SK-N-SH (cell line): ENCODE results near the gene PTPRG. TPM values are rescaled to one million over a fixed set of nuclear protein-coding genes. Genes with fewer than 3 reads are reported as not detected.

Source experiments
- CTCF ChIA-PET: fragments of 300-600, 350-600 bp; formaldehyde crosslinking; extraction: SDS; loops from one replicate; lab custom pipeline; 2021; lab: Yijun Ruan, JAX
- POLR2A ChIA-PET: fragments of 350-600 bp; sonication (Branson Sonifier 250); formaldehyde crosslinking; extraction: SDS; loops from one replicate; lab custom pipeline; 2020; ENCODE audit warnings: antibody characterized with exemption, inconsistent platforms; lab: Yijun Ruan, JAX
- DNase-seq: peaks from one replicate; pipeline ENCODE4 v3.0.0; 2012
- H2AFZ ChIP-seq: fragments of 200-600 bp; sonication (generic); 2 replicates; pipeline ENCODE4 v1.8.1; 2016; ENCODE audit warnings: antibody characterized with exemption, mild to moderate bottlenecking, low read depth
- H3F3A ChIP-seq: fragments of 200-600 bp; sonication (generic); replicated peaks from 2 replicates; pipeline ENCODE3; 2016; ENCODE audit warnings: antibody characterized with exemption, mild to moderate bottlenecking; ENCODE audit not compliant: insufficient read depth
- H3K27ac ChIP-seq, 2 experiments: fragments of 200-500 bp in 1 of 2; fragments of 200-600 bp in 1 of 2; sonication (Bioruptor generic) in 1 of 2; sonication (generic), shearing (Covaris generic) in 1 of 2; 2 replicates each; pipeline versions ENCODE4 v1.5.1 to v1.6.1; 2014 to 2016; ENCODE audit warnings: low read depth in 2 of 2, inconsistent platforms in 1 of 2, low read length in 1 of 2, mild to moderate bottlenecking in 1 of 2, mixed read lengths in 1 of 2
- H3K27me3 ChIP-seq: fragments of 200-600 bp; sonication (generic), shearing (Covaris generic); 2 replicates; pipeline ENCODE4 v1.6.1; 2016; ENCODE audit warnings: mixed run types; ENCODE audit not compliant: insufficient read depth
- H3K36me3 ChIP-seq, 2 experiments: fragments of 200-500 bp in 1 of 2; fragments of 200-600 bp in 1 of 2; sonication (Bioruptor generic) in 1 of 2; sonication (generic) in 1 of 2; replicated peaks in 1 of 2; 2 replicates each; pipeline versions ENCODE3 to v1.5.1; 2014 to 2016; ENCODE audit warnings: low read length in 1 of 2, mild to moderate bottlenecking in 1 of 2; ENCODE audit not compliant: insufficient read depth in 2 of 2, control insufficient read depth in 1 of 2
- H3K4me1 ChIP-seq, 2 experiments: fragments of 200-500 bp in 1 of 2; fragments of 200-600 bp in 1 of 2; sonication (Bioruptor generic) in 1 of 2; sonication (generic), shearing (Covaris generic) in 1 of 2; 2 replicates each; pipeline versions ENCODE4 v1.5.1 to v1.6.1; 2014 to 2016; ENCODE audit warnings: low read depth in 1 of 2, low read length in 1 of 2, mixed run types in 1 of 2; ENCODE audit not compliant: insufficient read depth in 2 of 2, control insufficient read depth in 1 of 2
- H3K4me2 ChIP-seq: fragments of 200-600 bp; sonication (generic), shearing (Covaris generic); 2 replicates; pipeline ENCODE4 v1.6.1; 2017; ENCODE audit warnings: mixed run types
- H3K4me3 ChIP-seq, 2 experiments: fragments of 200-500 bp in 1 of 2; fragments of 200-600 bp in 1 of 2; sonication (Bioruptor generic) in 1 of 2; sonication (generic), shearing (Covaris generic) in 1 of 2; 2 replicates each; pipeline versions ENCODE4 v1.5.1 to v1.8.1; 2014 to 2016; ENCODE audit warnings: low read depth in 2 of 2, inconsistent platforms in 1 of 2, low read length in 1 of 2, mild to moderate bottlenecking in 1 of 2, mixed read lengths in 1 of 2, moderate library complexity in 1 of 2
- H3K79me2 ChIP-seq: fragments of 200-600 bp; sonication (generic); 2 replicates; pipeline ENCODE4 v1.8.1; 2017; ENCODE audit warnings: mild to moderate bottlenecking; ENCODE audit not compliant: insufficient read depth
- H3K9ac ChIP-seq: fragments of 200-600 bp; sonication (generic); 2 replicates; pipeline ENCODE4 v1.6.1; 2017; ENCODE audit warnings: mixed run types
- H3K9me2 ChIP-seq: fragments of 200-600 bp; sonication (generic); 2 replicates; pipeline ENCODE4 v1.6.1; 2017; ENCODE audit warnings: mixed run types
- H3K9me3 ChIP-seq: fragments of 200-600 bp; sonication (generic); 2 replicates; pipeline ENCODE4 v1.6.1; 2017; ENCODE audit warnings: mixed run types, mild to moderate bottlenecking, moderate library complexity
- H4K20me1 ChIP-seq: fragments of 200-600 bp; sonication (generic); 2 replicates; pipeline ENCODE4 v1.6.1; 2017; ENCODE audit warnings: mild to moderate bottlenecking, mixed run types; ENCODE audit not compliant: insufficient read depth
- CHD2 ChIP-seq: fragments of 150-350 bp; IDR thresholded peaks from 2 replicates; pipeline ENCODE4 v1.6.1; 2018; ENCODE audit warnings: low read length; ENCODE audit not compliant: partially characterized antibody
- FOSL2 ChIP-seq: IDR thresholded peaks from 2 replicates; pipeline ENCODE4 v1.4.0; 2012; ENCODE audit warnings: low read depth, mild to moderate bottlenecking, moderate library complexity, borderline replicate concordance
- FOXJ3 ChIP-seq: sonication (generic); formaldehyde crosslinking; IDR thresholded peaks from 2 replicates; pipeline ENCODE4 v1.5.1; 2020; ENCODE audit warnings: mild to moderate bottlenecking, missing genetic modification reagents
- GABPA ChIP-seq: IDR thresholded peaks from 2 replicates; pipeline ENCODE4 v1.4.0; 2012; ENCODE audit warnings: low read depth, mild to moderate bottlenecking
- GATA2 ChIP-seq: sonication (generic); formaldehyde crosslinking; IDR thresholded peaks from 2 replicates; pipeline ENCODE4 v1.5.0; 2020; ENCODE audit warnings: mild to moderate bottlenecking, missing genetic modification reagents
- IRF3 ChIP-seq: fragments of 150-350 bp; IDR thresholded peaks from 2 replicates; pipeline ENCODE4 v1.6.1; 2016; ENCODE audit warnings: mild to moderate bottlenecking, low read depth, low read length
- PBX3 ChIP-seq: IDR thresholded peaks from 2 replicates; pipeline ENCODE4; 2012
- RAD21 ChIP-seq: IDR thresholded peaks from 2 replicates; pipeline ENCODE4 v1.6.1; 2012; ENCODE audit warnings: mild to moderate bottlenecking, low read length
- RCOR1 ChIP-seq: fragments of 150-350 bp; IDR thresholded peaks from 2 replicates; pipeline ENCODE4 v1.6.1; 2017; ENCODE audit warnings: antibody characterized with exemption, low read length
- RFX5 ChIP-seq: IDR thresholded peaks from 2 replicates; pipeline ENCODE4 v1.6.1; 2012; ENCODE audit warnings: mild to moderate bottlenecking, improper control_type of control experiment, low read length
- SMC3 ChIP-seq: IDR thresholded peaks from 2 replicates; pipeline ENCODE4 v1.6.1; 2012; ENCODE audit warnings: low read depth, low read length, improper control_type of control experiment
- TCF12 ChIP-seq: IDR thresholded peaks from 2 replicates; pipeline ENCODE4 v1.4.0; 2012
- TEAD4 ChIP-seq: IDR thresholded peaks from 2 replicates; pipeline ENCODE4 v1.4.0; 2012; ENCODE audit warnings: mild to moderate bottlenecking, borderline replicate concordance; ENCODE audit not compliant: insufficient read depth
- USF1 ChIP-seq: IDR thresholded peaks from 2 replicates; pipeline ENCODE4 v1.4.0; 2012; ENCODE audit warnings: low read depth, borderline replicate concordance
- USF2 ChIP-seq: fragments of 150-350 bp; IDR thresholded peaks from 2 replicates; pipeline ENCODE4 v1.6.1; 2017; ENCODE audit warnings: antibody characterized with exemption, low read length, low read depth, borderline replicate concordance
- WGBS: methylation state at CpG from one replicate; pipeline ENCODE4 v1.1.6; 2017; ENCODE audit warnings: low lambda C conversion rate; 5-methylcytosine and 5-hydroxymethylcytosine counted together
- polyA plus RNA-seq, 3 experiments: library from polyadenylated mRNA; depleted of rRNA; stranded (reverse); fragments of >200 nt; gene quantifications; 2 replicates each; pipeline ENCODE4 v1.2.3, GENCODE V29; 2012

PTPRG gene
- polyA plus RNA-seq, 1 of the 3 experiments (the other 2 are of a cell fraction) = 14.1 TPM

- TF ChIP-seq PBX3 (no peak), USF1 (no peak), FOSL2 (no peak), USF2 (no peak), TEAD4 (no peak)
Measured at GRCh38 chr3:61595826-61596225, 34.5 kb downstream of the PTPRG start (continued).

DNA sequence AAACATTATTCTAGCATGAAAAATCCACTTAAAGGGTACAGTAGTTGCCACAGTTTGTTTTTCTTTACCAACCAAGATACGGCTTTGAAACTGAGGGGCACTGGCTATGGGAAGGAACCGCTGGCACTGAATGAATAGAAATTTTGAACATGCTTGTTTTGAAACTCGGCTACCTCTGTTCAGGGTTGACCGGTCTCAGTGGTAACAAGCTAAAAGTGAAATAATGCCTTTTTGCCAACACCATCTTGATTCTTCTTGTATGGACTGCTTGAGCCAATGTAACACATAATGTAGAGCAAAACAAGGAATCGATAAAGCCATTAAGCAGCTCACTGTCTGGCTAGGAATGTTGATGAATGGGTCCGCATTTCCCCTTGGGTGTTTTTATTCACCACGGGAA, 36.5 kb downstream of the PTPRG start:
- H4K20me1 ChIP-seq = peaks cover 5% of the 10 kb centered on the region
- CTCF ChIA-PET = interaction anchor here (1.0 kb wide), 1 partner anchor 1025 kb away, joined by 3 read pairs; no protein-coding TSS in a partner anchor
- H3K9me3 ChIP-seq = no peaks in the 10 kb centered on the region
- DNase-seq = no peak
- POLR2A ChIA-PET = no interaction called here
- H3K79me2 ChIP-seq = peaks cover 57% of the 10 kb centered on the region
- peaks cover 0 to 16% of the 10 kb centered on the region in 2 experiments; a peak in 2 of 4 replicates for H3K4me1 ChIP-seq
- H3K4me3 ChIP-seq = no peak overlapping the region
- no peak overlapping the region for H2AFZ ChIP-seq
- TF ChIP-seq SMC3 (no peak), RAD21 (no peak), CHD2 (no peak), TCF12 (no peak), TEAD4 (no peak), GABPA (no peak), RFX5 (no peak), GATA2 (CRISPR knock-in tag) (no peak), PBX3 (no peak), RCOR1 (no peak), FOXJ3 (CRISPR knock-in tag) (no peak), IRF3 (no peak)
- H3K36me3 ChIP-seq = peaks cover 0 to 2% of the 10 kb centered on the region in 2 experiments
- no peak overlapping the region for H3K27ac ChIP-seq
- 92% methylated on average over 7 of the region's 7 CpGs for WGBS
- no peaks in the 10 kb centered on the region for H3F3A ChIP-seq
- no peaks in the 10 kb centered on the region for H3K27me3 ChIP-seq
- H3K9me2 ChIP-seq = no peaks in the 10 kb centered on the region
- no peak overlapping the region for H3K9ac ChIP-seq
- H3K4me2 ChIP-seq = no peak overlapping the region
